PFSK-1 (cell line): ENCODE measurements around the gene WASHC4.

Experiments
- FOXP2 ChIP-seq: optimal IDR thresholded peaks from 2 replicates; pipeline ENCODE3; 2011; ENCODE audit warnings: borderline replicate concordance, control low read depth, inconsistent platforms; ENCODE audit not compliant: insufficient read depth; ENCODE audit errors: extremely low read length, extremely low read depth
- POLR2AphosphoS5 ChIP-seq: IDR thresholded peaks from 2 replicates; pipeline ENCODE4 v1.6.1; 2012; ENCODE audit warnings: low read depth, mild to moderate bottlenecking, control low read depth, low read length, moderate library complexity
- REST ChIP-seq, 2 experiments: IDR thresholded peaks; 2 replicates each; pipeline versions ENCODE4 v1.6.1 to v1.8.0; 2011 to 2012; ENCODE audit warnings: low read depth in 2 of 2, low read length in 2 of 2, control low read depth in 1 of 2, inconsistent platforms in 1 of 2, mild to moderate bottlenecking in 1 of 2, moderate library complexity in 1 of 2; ENCODE audit not compliant: insufficient read depth in 1 of 2
- SIN3A ChIP-seq: IDR thresholded peaks from 2 replicates; pipeline ENCODE4 v1.6.1; 2012; ENCODE audit warnings: mild to moderate bottlenecking, low read length, moderate library complexity, borderline replicate concordance; ENCODE audit not compliant: insufficient read depth
- TAF1 ChIP-seq: IDR thresholded peaks from 2 replicates; pipeline ENCODE4 v1.6.1; 2012; ENCODE audit warnings: low read length, control low read depth, borderline replicate concordance; ENCODE audit not compliant: insufficient read depth

WASHC4 gene

GRCh38 chr12:105120551-105120950 is 13.0 kb downstream of the WASHC4 start:
- TF ChIP-seq FOXP2 (no peak), SIN3A (no peak), TAF1 (no peak), POLR2AphosphoS5 (no peak), REST (IDR thresholded peaks at IDR 0.05; ENCODE audit: insufficient read depth in 1 of 2, low read depth in 2 of 2, low read length in 2 of 2) (no peak)

- no peak for TF ChIP-seq REST (IDR thresholded peaks at IDR 0.05; ENCODE audit: insufficient read depth in 1 of 2, low read depth in 2 of 2, low read length in 2 of 2)
- TF ChIP-seq TAF1: no peak
- TF ChIP-seq POLR2AphosphoS5: no peak
These were observed 30.7 kb downstream of the WASHC4 start for GRCh38 chr12:105138248-105138647.

DNA sequence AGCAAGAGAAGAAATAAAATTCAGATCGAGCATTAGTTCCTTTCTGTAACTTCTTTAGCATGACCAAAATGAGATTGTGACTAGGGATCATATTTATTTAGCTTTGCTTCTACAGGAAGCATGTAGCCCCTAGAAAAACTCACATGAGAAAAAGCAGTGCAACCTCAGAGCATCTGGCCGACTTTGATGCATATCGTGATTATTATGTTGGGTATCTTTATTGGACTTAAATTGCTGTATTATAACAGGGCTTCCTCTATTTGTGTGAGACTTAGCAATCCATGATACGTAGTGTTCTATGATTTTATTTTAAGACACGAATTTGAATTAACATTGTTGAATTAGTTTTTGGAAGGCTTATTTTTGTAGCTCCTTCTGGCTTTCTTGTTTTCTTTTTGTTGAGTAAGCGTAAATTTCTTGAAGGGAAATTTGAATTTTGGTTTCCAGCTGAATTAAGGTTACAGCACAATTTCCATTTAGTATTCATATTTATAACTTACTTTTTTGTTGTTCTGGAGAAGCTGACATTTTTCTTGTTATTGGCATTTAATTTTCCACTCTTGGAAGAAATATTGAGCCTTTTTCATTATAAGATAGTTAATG is 33.9 kb downstream of the WASHC4 start:
- TF ChIP-seq TAF1 (no peak), POLR2AphosphoS5 (no peak), SIN3A (no peak), FOXP2 (no peak), REST (IDR thresholded peaks at IDR 0.05; ENCODE audit: insufficient read depth in 1 of 2, low read depth in 2 of 2, low read length in 2 of 2) (no peak)

DNA sequence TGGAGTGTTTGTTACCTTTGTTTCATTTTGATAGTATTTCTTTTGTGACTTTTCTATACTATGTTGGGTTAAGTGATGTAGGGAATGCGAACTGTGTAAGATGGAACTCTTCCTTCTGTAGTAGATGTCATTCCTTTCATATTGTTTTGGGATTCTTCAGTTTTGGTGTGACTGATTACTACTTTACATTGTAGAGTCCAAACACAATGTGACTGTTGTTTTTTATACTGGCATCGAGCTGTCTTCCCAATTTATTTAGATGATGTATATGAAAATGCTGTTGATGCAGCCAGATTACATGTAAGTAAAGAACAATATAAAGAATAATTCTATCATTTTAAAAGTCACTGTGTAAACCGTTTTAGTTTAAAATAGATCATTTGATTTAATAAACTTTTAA is 34.7 kb downstream of the WASHC4 start:
- TF ChIP-seq FOXP2 (no peak), POLR2AphosphoS5 (no peak), REST (IDR thresholded peaks at IDR 0.05; ENCODE audit: insufficient read depth in 1 of 2, low read depth in 2 of 2, low read length in 2 of 2) (no peak)

DNA sequence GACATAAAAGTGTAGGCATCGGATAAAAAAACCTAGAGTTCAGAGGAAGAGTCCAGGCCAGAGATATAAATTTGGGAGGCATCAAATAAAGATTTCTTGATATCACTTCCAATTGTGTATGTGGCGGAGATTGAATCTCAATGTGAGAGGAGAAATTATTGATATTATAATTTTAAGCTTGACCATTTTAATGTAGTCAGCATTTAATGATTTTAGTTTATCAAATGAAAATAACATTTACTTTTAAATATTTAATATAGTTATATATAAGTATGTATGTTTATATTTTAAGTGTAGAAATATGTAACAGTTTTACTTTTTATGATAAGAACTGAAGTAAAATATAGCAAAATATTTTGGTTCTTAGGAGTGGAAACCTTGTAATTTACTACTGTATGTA is 48.7 kb downstream of the WASHC4 start:
- no peak for TF ChIP-seq POLR2AphosphoS5
- TF ChIP-seq FOXP2: no peak
- TF ChIP-seq SIN3A: no peak
- no peak for TF ChIP-seq REST (IDR thresholded peaks at IDR 0.05; ENCODE audit: insufficient read depth in 1 of 2, low read depth in 2 of 2, low read length in 2 of 2)
- TF ChIP-seq TAF1: no peak
